HG02938 (cell line): ENCODE results near the gene CTIF.
"Not testable (repeated sequence)": the region's sequence is repeated elsewhere in the genome, so short reads cannot be mapped to it uniquely, and the experiment has no call there.

Source experiments
- ATAC-seq: cut with Tn5 transposase; IDR thresholded peaks from one replicate; pipeline ENCODE4 v1.9.1; 2021; ENCODE audit warnings: mild to moderate bottlenecking, moderate library complexity; ENCODE audit not compliant: unreplicated experiment

Gene CTIF

GRCh38 chr18:48811401-48811800, 272.6 kb downstream of the CTIF start:
- no peak for ATAC-seq

GRCh38 chr18:48811977-48812451, 273.2 kb downstream of the CTIF start:
- ATAC-seq = not testable (repeated sequence)

- ATAC-seq = no peak
These were observed 274.5 kb downstream of the CTIF start for GRCh38 chr18:48813321-48813720.

- ATAC-seq = no peak
These were observed 275.1 kb downstream of the CTIF start for GRCh38 chr18:48813833-48814489.

GRCh38 chr18:48814490-48815178, 275.8 kb downstream of the CTIF start:
- ATAC-seq = no peak

DNA sequence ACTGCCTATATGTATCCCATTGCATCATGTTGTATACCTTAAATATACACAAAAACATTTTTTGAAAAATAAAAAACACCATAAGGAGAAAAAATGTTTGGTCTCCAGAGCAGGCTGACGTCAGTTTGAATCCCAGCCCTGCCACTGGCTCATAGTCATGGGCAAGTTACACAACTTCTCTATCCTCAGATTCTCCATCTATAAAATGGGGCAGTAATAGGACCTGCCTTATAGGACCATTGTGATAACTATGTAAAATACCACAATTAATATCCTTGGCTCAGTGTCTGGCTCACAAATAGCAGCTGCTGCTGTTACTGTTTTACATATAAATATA, 276.3 kb downstream of the CTIF start:
- ATAC-seq = no peak

DNA sequence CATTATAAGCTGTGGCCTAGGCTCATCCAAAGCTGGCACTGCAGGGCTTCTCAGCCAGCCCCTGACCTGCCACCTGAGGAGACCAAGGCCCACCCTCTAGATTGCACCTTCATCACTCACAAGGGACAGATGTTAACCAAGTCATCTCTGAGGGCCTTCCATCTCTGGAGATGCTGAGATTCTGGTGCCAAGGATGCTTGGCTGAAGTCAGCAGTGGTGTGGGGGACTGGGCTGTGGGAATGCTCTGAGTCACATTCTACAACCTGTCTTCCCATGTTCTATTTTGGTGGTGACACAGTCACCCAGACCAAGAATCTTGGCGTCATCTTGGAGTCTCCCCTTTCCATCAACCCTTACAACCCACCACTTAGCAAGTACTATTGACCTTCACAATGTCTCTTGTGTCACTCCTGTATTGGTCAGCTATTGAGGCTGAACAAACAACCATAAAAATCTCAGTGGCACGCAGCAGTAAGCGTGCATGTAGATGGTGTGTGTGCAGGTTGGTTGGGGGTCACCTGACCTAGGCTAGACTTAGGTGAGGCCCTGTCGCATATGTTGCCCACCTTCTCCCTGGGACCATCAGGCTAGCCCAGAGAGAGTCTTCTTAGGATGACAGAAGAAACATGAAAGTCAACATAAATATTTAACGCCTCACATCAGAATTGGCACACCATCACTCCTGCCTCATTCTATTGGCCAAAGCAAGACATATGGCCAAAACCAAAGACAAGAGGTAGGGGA, 276.9 kb downstream of the CTIF start:
- no peak for ATAC-seq

DNA sequence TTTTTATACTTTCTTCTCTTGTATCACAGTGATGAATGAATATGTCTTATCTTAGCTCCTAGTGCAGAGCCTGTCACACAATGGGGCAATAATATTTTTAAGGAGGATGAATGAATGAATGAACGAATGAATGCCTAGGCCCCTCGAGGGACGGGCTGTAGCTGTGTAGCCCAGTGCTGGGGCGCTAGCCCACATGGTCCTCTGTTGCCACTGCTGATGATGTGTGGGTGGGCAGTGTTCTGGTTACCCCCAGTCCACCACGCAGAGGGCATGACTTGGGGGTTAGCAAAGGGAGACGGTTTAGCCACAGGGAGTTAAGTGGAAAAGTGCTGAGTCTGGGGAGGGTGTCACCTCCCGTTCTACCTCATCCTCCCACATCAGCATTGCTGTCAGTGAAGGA, 277.7 kb downstream of the CTIF start:
- ATAC-seq = no peak

DNA sequence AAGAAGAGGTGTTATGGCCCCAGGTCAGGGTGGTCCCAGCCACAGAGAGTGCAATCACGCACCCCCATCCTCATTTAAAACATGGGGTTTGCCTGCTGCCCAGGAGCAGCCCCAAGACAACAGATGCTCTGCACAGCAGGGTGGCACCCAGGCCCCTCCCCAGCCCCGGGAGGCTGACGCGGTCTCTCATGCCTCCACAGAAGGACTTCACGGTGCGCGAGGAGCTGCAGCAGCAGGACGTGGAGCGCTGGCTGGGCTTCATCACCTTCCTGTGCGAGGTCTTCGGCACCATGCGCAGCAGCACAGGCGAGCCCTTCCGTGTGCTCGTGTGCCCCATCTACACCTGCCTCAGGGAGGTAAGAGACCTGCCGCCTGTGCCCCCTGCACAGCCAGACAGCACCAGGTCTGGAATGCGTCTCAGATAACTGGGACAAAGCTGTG, 278.2 kb downstream of the CTIF start:
- ATAC-seq = no peak

DNA sequence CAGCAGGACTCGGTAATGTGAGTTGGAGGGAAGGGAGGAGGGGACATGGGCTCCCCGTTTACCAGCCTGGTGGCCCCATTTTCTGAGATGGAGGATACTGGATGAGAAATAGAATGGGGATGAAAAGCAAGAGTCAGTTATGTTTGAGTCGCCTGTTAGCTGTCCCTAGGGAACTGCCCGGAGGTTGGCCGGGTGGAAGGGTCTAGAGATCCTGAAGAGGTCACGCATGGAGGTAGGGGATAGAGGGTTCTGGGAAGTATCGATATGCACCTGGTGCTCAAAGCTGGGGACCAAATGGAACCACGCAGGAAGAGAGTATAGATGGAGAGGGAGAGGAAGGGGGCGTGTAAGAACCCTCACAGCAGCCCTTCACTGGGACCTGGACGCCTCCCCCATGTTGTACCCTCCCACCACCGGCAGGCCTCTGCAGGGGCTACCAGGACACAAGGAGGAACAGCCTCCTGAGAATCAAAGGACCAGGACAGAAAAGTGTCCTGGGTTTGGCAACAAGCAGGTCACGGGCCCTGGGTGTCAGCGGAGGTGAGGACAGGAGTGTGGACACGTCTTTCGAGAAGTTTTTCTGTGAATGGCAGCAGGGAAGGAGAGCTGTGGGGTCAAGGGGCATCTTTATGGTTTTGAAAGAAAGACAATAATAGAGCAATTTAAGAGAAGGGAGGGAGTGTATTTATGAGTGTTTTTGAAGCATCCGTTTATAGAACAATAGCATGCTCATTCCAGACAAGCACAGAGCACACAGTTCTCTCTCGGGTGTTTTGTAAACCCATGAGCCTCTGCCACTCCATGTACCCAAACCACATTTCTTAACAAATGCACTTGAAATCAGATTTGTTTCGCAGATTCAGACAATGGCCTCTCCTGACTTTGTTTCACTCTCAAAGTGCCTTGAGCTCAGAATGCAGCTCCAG, 279.8 kb downstream of the CTIF start:
- no peak for ATAC-seq

GRCh38 chr18:48819276-48819675, 280.4 kb downstream of the CTIF start:
- no peak for ATAC-seq

- no peak for ATAC-seq
These were observed 281.1 kb downstream of the CTIF start for GRCh38 chr18:48819781-48820482.

- ATAC-seq = peak; percentile 98
These were observed 281.8 kb downstream of the CTIF start for GRCh38 chr18:48820483-48821250.

DNA sequence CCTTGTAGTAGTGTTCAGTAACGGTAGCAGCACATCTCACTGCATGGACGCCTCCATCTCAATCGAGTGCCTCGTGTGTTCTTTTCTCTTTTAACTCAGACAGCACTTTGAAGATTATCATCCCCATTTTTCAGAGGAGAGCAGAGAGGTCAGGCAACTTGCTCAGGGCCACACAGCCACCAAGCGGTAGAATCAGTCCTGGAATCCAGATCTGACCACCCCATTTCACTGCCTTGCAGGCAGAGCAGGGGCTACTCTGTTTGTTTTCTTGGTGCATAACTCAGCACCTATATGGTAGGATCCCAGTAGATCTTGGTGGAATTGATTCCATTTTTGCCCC, 282.4 kb downstream of the CTIF start:
- no peak for ATAC-seq

DNA sequence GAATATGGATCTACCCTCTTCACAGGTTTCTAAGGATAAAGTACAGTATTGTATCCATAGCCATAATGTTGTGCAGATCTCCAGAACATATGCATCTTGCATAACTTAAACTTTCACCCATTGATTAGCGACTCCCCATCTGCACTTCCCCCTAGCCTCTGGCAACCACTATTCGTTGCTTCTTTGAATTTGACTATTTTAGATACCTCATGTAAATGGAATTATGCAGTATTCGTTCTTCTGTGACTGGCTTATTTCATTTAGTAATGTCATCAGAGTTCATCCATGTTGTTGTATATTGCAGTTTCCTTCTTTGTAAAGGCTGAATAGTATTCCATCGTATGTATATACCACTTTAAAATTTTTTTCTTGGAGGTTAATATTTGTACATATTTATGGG, 283.0 kb downstream of the CTIF start:
- no peak for ATAC-seq

- ATAC-seq = no peak
These were observed 285.6 kb downstream of the CTIF start for GRCh38 chr18:48824231-48824970.

GRCh38 chr18:48825101-48825745, 286.4 kb downstream of the CTIF start:
- ATAC-seq = no peak

GRCh38 chr18:48826271-48826670, 287.4 kb downstream of the CTIF start:
- ATAC-seq = no peak
